GM21447 (cell line): ENCODE results near the gene DUSP16.
"Not testable (repeated sequence)": the region's sequence is repeated elsewhere in the genome, so short reads cannot be mapped to it uniquely, and the experiment has no call there.

Experiments used
- ATAC-seq: cut with Tn5 transposase; IDR thresholded peaks from one replicate; pipeline ENCODE4 v1.9.1; 2021; ENCODE audit not compliant: unreplicated experiment

Gene DUSP16

DNA sequence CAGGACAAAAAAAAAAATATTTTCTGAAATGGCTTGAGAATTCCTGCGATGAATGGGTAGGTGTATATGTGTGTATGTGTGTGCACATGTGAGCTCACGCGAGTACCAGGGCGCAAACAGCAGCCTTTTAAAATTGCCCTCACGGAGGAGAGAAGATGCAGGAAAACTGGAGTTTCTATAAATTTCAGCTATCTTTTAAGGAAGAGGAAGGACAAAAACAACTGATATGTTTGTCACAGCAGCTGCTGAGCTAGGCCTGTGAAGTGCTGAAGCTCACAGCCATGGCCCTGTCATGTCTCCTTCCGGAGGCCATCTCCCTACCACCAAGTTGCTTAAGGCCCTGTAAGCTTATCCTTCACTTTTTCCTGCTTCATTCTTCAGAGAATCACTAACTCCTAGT, 40.8 kb downstream of the DUSP16 start:
- no peak for ATAC-seq

- no peak for ATAC-seq
Observed at GRCh38 chr12:12521044-12521485, 41.6 kb downstream of the DUSP16 start.

GRCh38 chr12:12520273-12520672, 42.4 kb downstream of the DUSP16 start:
- ATAC-seq: no peak

DNA sequence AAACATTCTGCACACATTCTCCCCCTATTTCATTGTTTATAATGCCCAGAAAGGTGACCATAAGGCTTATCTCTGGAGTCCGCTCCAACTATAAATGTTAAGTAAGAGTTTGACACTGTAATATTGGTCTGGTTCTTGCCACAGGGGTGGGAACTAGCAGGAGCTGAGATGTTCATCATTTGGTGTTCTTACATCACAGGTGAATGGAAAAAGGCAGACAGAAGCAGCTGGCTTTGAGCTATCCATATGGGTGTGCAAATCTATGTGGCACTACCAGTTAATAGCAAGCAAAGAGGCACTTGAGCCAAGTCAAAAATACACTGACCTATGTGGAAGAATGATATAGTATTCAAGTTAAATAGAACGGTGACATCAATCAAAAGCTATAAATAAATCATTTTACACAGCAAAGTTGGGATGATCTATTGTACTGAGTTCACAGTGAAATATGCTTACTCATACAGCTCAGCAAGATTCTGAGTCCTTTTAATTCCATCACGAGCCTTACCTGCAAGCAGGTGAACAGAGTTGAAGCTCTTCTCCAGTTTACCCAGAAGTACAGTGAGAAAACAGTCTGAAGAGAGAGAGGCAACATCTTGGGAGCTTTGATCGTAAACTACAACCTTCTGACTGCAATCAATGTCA, 43.2 kb downstream of the DUSP16 start:
- ATAC-seq: no peak

DNA sequence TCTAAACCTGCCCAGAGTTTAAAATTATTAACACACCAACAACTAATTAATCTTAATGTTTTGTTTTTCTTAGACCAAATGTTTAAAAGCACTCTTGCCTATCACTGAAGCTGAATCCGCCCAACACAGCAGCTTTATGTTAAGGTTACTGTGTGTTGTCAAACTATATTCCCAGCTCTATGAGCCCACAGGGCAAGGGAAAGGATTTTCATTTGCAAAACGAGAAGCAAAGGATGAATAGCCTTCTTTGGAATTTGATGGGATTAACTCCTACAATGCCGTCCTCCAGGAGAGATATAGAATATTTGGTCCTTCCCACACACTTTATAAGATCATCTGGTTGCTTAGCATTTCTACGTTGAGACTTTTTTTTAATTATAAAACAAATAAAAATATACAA, 43.7 kb downstream of the DUSP16 start:
- ATAC-seq: no peak

DNA sequence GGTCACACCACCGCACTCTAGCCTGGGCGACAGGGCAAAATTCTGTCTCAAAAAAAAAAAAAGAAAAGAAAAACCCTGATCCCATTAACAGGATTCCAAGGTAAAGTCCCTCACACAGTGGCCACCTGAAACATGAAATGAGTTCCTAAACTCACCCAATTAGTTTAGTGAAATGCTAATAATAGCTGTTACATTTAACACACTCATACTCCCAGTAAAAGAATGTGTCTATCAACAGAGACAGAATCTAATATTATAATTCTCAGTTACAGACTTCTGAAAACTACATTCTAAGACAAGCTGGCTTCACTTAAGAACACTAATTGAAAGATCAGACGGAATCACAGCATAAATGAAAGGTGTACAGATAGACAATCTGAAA, 44.2 kb downstream of the DUSP16 start:
- no peak for ATAC-seq

GRCh38 chr12:12513416-12514006, 49.2 kb downstream of the DUSP16 start:
- ATAC-seq: no peak

- ATAC-seq: no peak
Observed at GRCh38 chr12:12511895-12512711, 50.6 kb downstream of the DUSP16 start.

GRCh38 chr12:12511021-12511783, 51.5 kb downstream of the DUSP16 start:
- ATAC-seq: no peak

- no peak for ATAC-seq
Observed at GRCh38 chr12:12510551-12510950, 52.1 kb downstream of the DUSP16 start.

DNA sequence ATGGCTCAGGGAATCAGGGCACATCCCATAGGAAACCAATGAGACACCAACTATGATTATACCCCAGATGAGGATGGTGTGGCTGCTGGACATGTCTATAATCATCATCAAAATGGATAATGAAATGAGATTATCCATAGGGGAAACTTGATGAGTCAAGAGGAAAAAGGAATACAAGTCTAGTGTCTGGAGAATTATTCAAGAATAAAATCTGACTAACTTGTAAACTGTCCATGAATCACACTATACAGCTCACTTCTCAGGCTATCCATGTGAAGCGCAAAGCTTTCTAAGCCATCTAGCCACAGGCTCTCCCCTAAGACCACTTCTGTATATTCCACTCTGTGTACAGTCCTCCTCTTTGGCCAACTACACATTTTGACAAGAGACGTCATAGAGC, 52.5 kb downstream of the DUSP16 start:
- no peak for ATAC-seq

- no peak for ATAC-seq
Observed at GRCh38 chr12:12508612-12509011, 54.1 kb downstream of the DUSP16 start.

- ATAC-seq: no peak
Observed at GRCh38 chr12:12507121-12507520, 55.5 kb downstream of the DUSP16 start.

GRCh38 chr12:12506496-12506890, 56.2 kb downstream of the DUSP16 start:
- no peak for ATAC-seq

- ATAC-seq: peak; percentile 89
Observed at GRCh38 chr12:12505544-12506495, 56.8 kb downstream of the DUSP16 start.

GRCh38 chr12:12503384-12504078, 59.1 kb downstream of the DUSP16 start:
- no peak for ATAC-seq

GRCh38 chr12:12502815-12503151, 59.9 kb downstream of the DUSP16 start:
- no peak for ATAC-seq

DNA sequence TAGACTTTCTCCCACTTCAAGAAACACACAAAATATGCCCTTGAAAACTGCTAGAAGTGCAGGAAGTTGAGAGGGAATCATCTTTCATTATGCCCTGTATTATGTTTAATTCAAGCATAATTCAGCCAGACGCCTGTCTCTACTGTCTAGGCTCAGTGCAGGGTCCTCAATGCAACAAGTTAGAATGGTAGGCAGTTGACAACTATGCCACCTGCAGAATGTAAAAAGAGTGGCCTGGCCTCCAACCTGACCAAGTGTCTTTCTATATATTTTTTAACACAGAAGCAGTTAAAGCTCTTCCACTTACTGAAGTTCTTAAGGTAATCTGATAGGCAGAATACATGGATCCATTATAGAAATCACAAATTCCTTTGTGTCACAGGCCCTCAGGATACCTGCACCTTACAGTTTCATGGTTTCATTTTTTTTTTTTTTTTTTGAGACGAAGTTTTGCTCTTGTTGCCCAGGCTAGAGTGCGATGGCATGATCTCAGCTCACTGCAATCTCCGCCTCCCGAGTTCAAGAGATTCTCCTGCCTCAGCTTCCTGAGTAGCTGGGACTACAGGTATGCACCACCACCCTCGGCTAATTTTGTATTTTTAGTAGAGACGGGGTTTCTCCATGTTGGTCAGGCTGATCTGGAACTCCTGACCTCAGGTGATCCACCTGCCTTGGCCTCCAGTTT, 60.4 kb downstream of the DUSP16 start:
- ATAC-seq: not testable (repeated sequence)

DNA sequence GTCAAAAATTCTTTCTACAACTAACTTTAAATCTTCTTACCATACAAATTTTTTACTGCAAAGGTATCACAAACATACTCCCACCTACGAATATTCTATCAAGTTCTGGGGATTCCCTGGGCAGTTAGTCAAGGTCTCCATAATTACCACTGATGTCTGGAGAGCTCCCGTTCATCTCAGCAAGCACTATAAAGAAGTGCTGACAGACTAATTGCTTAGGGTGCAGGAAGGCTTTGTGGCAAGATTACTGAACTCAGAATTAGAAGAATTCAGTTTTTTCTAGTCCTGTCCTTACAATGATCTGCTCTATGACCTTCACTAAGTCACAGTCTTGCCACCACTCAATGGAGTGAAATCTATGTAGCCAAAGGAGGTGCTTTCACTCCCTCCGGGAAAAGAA, 61.5 kb downstream of the DUSP16 start:
- ATAC-seq: no peak
